GM19467 (cell line): ENCODE results near the gene SLC22A13.
"Not testable (repeated sequence)": the region's sequence is repeated elsewhere in the genome, so short reads cannot be mapped to it uniquely, and the experiment has no call there.

Experiments
- ATAC-seq: cut with Tn5 transposase; IDR thresholded peaks from one replicate; pipeline ENCODE4 v1.9.1; 2021; ENCODE audit warnings: mild to moderate bottlenecking, moderate library complexity; ENCODE audit not compliant: unreplicated experiment

Gene SLC22A13, protein sequence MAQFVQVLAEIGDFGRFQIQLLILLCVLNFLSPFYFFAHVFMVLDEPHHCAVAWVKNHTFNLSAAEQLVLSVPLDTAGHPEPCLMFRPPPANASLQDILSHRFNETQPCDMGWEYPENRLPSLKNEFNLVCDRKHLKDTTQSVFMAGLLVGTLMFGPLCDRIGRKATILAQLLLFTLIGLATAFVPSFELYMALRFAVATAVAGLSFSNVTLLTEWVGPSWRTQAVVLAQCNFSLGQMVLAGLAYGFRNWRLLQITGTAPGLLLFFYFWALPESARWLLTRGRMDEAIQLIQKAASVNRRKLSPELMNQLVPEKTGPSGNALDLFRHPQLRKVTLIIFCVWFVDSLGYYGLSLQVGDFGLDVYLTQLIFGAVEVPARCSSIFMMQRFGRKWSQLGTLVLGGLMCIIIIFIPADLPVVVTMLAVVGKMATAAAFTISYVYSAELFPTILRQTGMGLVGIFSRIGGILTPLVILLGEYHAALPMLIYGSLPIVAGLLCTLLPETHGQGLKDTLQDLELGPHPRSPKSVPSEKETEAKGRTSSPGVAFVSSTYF

GRCh38 chr3:38265604-38266307 is at the start of gene SLC22A13:
Gene SLC22A13 (plus strand): TSS chr3:38265812. CDS start chr3:38265861, 49 bp downstream.
- no peak for ATAC-seq

DNA sequence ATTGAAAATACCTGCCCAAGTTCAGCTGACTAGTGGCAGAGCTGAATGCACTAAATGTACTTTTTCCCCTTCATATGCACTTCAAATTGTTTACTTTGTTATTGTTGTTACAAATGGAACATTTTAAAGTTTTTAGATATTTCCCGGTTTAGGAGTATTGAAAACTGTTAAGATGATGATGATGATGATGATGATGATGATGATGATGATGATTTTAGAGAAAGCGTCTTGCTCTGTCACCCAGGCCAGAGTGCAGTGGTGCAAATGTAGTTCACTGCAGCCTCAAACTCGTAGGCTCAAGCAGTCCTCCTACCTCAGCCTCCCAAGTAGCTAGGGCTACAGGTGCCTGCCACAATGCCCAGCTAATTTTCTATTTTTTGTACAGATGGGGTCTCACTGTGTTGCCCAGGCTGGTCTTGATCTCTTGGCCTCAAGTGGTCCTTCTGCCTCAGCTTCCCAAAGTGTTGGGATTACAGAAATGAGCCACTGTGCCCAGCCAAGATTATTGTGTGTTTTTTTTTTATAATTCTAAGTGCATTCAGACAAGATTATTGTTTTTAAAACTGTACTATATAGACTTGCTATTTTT is 45.9 kb upstream of the SLC22A13 start:
- no peak for ATAC-seq

- no peak for ATAC-seq
These were observed 44.6 kb upstream of the SLC22A13 start for GRCh38 chr3:38221005-38221404.

GRCh38 chr3:38222032-38222634 is 43.5 kb upstream of the SLC22A13 start:
- ATAC-seq = no peak

GRCh38 chr3:38224357-38224756 is 41.3 kb upstream of the SLC22A13 start:
- no peak for ATAC-seq

DNA sequence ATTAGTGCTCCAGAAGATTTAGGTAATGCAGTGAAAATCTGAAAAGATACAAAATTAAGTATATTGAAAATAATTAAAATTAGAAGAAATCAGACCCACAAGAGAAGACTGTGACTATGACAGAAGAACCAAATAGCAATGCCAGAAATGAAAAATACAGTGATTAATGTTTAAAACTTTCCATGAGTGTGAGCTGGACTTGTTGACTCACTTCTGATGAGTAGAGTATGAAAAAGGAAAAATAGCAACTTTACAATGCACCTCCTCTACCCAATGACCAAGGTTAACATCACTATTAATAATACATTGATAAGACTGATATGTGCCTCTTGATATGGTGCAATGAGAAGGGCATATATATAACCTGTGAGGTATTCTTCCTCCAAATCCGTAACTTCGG is 39.3 kb upstream of the SLC22A13 start:
- no peak for ATAC-seq

- no peak for ATAC-seq
These were observed 37.6 kb upstream of the SLC22A13 start for GRCh38 chr3:38227989-38228388.

DNA sequence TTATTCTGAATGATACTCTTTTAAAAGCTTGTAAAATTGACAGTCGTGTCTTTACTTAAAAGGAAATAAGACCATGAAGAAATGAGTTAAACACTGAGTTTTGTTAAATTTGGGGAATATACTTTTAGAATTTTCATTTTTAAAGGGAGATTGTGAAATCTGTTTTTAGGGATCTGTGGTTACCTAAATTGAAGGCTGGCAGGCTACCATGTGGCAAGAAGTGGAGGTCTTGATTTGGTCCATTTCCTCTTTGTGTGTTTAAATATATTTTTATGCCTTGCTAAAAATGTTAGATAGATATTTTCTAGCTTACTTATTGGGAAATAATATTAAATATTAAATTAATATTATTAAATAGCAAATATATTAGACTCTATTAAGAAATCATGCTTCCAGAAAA is 36.6 kb upstream of the SLC22A13 start:
- no peak for ATAC-seq

DNA sequence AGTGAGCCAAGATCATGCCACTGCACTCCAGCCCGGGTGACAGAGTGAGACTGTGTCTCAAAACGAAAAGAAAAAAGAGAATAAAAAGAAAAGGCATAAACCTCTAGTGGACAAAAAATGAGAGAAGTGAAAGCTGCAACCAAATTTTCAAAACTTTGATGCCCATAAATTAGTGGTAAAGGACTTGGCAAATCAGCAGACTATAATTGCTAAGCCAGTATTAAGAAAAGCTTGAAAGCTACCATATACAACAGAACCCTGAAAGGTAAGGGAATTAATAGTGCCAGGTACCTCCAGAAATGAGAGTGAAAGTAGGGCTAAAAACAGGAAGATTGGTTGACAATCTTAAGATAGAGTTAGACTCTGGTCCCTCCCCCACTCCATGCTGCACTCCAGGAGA is 32.9 kb upstream of the SLC22A13 start:
- ATAC-seq = no peak

DNA sequence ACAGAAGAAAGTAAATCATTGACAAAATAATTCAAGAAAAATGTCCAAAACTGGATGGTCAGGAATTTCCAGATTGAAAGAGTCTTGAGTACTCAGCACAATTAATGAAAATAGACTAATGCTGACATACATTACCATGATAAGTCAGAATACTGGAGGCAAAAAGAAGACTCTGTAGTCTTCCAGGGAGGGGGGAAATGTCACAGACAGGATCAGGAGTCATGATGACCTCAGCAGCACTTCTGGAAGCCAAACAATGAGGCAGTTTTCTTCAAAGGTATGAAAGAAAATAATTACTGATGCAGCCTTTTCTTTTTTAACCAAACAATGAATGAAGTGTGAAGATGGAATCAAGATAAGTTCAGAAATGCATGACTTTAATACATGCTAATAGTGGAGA is 30.1 kb upstream of the SLC22A13 start:
- ATAC-seq = no peak

GRCh38 chr3:38238416-38239008 is 27.1 kb upstream of the SLC22A13 start:
- ATAC-seq = no peak

- not testable (repeated sequence) for ATAC-seq
These were observed 22.8 kb upstream of the SLC22A13 start for GRCh38 chr3:38242812-38243211.

GRCh38 chr3:38245930-38246329 is 19.7 kb upstream of the SLC22A13 start:
- ATAC-seq = no peak

- no peak for ATAC-seq
These were observed 18.1 kb upstream of the SLC22A13 start for GRCh38 chr3:38247366-38248035.

DNA sequence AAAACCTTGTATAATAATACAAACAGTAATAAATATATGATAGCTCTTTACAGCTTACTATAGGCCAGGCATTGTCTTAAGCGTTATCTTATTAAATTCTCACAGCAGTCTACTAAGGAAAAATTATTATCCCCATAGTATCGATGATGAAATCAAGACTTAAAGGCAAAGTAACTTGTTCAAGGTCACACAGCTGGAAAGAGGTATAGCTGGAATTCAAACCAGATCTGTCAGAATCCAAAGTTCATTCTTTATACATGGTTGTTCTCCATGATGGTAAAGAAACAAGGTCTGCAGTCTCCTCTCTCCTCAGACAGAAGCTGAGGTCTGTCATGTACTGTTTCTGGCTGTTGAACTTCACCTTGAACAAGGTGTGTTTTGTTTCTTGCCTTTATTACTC is 15.4 kb upstream of the SLC22A13 start:
- no peak for ATAC-seq

GRCh38 chr3:38251197-38251596 is 14.4 kb upstream of the SLC22A13 start:
- ATAC-seq = no peak

DNA sequence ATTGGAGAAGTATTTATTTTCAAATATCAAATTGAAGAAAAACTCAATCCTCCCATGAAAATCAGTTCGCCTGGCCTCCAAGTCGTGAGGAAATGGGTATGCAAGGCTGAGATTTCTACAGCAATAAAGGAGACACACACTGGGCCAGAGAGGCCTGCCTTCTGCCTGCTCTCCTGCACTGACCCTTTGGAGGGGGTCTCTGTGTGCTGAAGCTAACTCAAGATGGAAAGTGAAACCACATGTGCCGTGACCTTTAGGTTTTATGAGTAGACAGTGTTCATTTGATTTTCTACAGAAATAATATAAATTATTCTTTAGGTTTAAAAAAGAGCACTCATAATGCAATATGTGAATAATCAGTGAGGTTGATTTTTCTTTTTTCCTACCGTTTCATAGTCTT is 11.9 kb upstream of the SLC22A13 start:
- ATAC-seq = no peak

GRCh38 chr3:38254872-38255271 is 10.7 kb upstream of the SLC22A13 start:
- no peak for ATAC-seq

DNA sequence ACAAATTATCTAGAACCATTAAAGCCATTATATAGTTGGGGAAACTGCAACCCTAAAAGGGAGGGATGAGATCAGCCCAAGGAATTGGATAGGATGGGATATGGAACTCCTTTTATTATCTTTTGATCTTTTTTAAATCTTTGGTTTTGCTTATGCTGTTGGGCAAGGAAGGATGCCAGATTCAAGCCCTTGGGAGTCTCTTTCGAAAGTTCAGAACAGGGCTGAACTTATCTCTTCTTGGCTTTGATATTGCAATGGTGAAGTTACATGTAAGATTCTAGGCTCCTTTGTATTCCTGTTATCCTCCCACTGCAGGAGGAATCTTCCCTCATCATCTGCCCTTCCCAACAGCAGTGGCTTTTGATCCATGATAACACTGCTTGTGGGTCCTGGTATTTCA is 10.0 kb upstream of the SLC22A13 start:
- ATAC-seq = no peak

- no peak for ATAC-seq
These were observed 8.0 kb upstream of the SLC22A13 start for GRCh38 chr3:38257583-38257982.
